ENCODE data around the gene TTC34. TPM values are rescaled to one million over a fixed set of nuclear protein-coding genes. Genes with fewer than 3 reads are reported as not detected.

Gene TTC34
- total and polyA plus RNA-seq, 10 of the 15 experiments (the other 5 are each of a cell fraction or from before 2014, with no cell fraction given), result 0.03 to 0.49 (median 0.05) TPM; not detected in 2

DNA sequence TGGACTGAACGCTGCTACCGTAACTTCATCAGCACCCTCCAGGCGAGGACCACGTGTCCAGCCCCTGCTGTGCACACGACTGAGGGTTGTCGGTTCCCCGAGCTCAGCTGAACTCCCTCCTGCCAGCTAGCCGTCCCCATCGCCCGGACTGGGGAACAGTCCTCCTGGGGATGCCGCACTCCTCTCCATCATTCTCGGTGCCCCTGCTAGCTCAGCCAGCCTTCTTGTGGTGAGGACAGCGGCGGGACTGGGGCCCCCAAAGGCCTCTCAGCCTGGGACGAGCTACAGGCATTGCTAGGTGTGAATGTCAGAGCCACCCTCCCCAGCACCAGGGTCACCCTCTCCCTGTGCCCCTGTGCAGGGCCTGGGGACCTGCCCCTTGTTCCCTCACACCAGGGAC is 8.8 kb upstream of the TTC34 start:
- H3K36me3 ChIP-seq (ENCODE audit: control insufficient read depth in 2 of 2, insufficient read depth in 2 of 2, low read length in 1 of 2), result no peaks in the 10 kb centered on the region
- CTCF ChIA-PET, result no interaction called here
- H3K4me1 ChIP-seq (ENCODE audit: control insufficient read depth, insufficient read depth, low read length), result no peaks in the 10 kb centered on the region
- H3K9ac ChIP-seq (ENCODE audit: control insufficient read depth, insufficient read depth, low read length), result no peak overlapping the region
- no peak overlapping the region for H3K4me2 ChIP-seq (ENCODE audit: control insufficient read depth, insufficient read depth)
- RAD21 ChIA-PET (ENCODE audit: unreplicated experiment), result no interaction called here
- no peak for FAIRE-seq
- SMC1A ChIA-PET (ENCODE audit: uncharacterized antibody, unreplicated experiment), result no interaction called here
- H3K9me3 ChIP-seq (replicated peaks; ENCODE audit: control insufficient read depth, insufficient read depth, low read length), result no peaks in the 10 kb centered on the region; the same call in 2 of the 3 replicates
- ATAC-seq, result no peak
- no peaks in the 10 kb centered on the region for H3K27me3 ChIP-seq (replicated peaks in 1 of 2; ENCODE audit: control insufficient read depth in 2 of 2, insufficient read depth in 2 of 2, low read length in 1 of 2)
- no peak for DNase-seq (ENCODE audit: low read depth, low spot score)
- TF ChIP-seq ZSCAN29 (IDR thresholded peaks at IDR 0.05), result no peak
- no peak for TF ChIP-seq NFYB (IDR thresholded peaks at IDR 0.05; ENCODE audit: insufficient read depth, low read depth, low read length)
- TF ChIP-seq EP300 (IDR thresholded peaks at IDR 0.05; ENCODE audit: borderline replicate concordance in 1 of 2, control insufficient read depth in 1 of 2, low read depth in 2 of 2, low read length in 2 of 2), result no peak
- TF ChIP-seq MTA2 (IDR thresholded peaks at IDR 0.05; ENCODE audit: low read depth), result no peak
- no peak for TF ChIP-seq MXI1 (IDR thresholded peaks at IDR 0.05; ENCODE audit: low read depth, low read length)
- no peak for TF ChIP-seq SMC3 (IDR thresholded peaks at IDR 0.05; ENCODE audit: borderline replicate concordance, low read length)
- TF ChIP-seq SUPT20H (IDR thresholded peaks at IDR 0.05; ENCODE audit: borderline replicate concordance, control insufficient read depth, low read depth, low read length), result no peak
- no peak for TF ChIP-seq MYC (IDR thresholded peaks at IDR 0.05; ENCODE audit: insufficient read depth, insufficient read length, insufficient replicate concordance, low read length, severe bottlenecking)
- TF ChIP-seq, protein P1, sequence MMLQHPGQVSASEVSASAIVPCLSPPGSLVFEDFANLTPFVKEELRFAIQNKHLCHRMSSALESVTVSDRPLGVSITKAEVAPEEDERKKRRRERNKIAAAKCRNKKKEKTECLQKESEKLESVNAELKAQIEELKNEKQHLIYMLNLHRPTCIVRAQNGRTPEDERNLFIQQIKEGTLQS (IDR thresholded peaks at IDR 0.05; ENCODE audit: borderline replicate concordance, extremely low read depth, low read depth, low read length), result no peak
- TF ChIP-seq, protein P2, sequence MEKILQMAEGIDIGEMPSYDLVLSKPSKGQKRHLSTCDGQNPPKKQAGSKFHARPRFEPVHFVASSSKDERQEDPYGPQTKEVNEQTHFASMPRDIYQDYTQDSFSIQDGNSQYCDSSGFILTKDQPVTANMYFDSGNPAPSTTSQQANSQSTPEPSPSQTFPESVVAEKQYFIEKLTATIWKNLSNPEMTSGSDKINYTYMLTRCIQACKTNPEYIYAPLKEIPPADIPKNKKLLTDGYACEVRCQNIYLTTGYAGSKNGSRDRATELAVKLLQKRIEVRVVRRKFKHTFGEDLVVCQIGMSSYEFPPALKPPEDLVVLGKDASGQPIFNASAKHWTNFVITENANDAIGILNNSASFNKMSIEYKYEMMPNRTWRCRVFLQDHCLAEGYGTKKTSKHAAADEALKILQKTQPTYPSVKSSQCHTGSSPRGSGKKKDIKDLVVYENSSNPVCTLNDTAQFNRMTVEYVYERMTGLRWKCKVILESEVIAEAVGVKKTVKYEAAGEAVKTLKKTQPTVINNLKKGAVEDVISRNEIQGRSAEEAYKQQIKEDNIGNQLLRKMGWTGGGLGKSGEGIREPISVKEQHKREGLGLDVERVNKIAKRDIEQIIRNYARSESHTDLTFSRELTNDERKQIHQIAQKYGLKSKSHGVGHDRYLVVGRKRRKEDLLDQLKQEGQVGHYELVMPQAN (conservative IDR thresholded peaks at IDR 0.05), result no peak
- TF ChIP-seq KAT2A (conservative IDR thresholded peaks at IDR 0.05; ENCODE audit: control insufficient read depth, low read depth, low read length), result no peak
- no peak for TF ChIP-seq SKIL (IDR thresholded peaks at IDR 0.05; ENCODE audit: low read depth, poor library complexity, severe bottlenecking)
- TF ChIP-seq POLR2AphosphoS2 (IDR thresholded peaks at IDR 0.05; ENCODE audit: low read depth, low read length), result no peak
- no peak for TF ChIP-seq SUZ12 (IDR thresholded peaks at IDR 0.05; ENCODE audit: unreplicated experiment)
- no peak for TF ChIP-seq BACH1 (IDR thresholded peaks at IDR 0.05; ENCODE audit: borderline replicate concordance)
- TF ChIP-seq, protein P3, sequence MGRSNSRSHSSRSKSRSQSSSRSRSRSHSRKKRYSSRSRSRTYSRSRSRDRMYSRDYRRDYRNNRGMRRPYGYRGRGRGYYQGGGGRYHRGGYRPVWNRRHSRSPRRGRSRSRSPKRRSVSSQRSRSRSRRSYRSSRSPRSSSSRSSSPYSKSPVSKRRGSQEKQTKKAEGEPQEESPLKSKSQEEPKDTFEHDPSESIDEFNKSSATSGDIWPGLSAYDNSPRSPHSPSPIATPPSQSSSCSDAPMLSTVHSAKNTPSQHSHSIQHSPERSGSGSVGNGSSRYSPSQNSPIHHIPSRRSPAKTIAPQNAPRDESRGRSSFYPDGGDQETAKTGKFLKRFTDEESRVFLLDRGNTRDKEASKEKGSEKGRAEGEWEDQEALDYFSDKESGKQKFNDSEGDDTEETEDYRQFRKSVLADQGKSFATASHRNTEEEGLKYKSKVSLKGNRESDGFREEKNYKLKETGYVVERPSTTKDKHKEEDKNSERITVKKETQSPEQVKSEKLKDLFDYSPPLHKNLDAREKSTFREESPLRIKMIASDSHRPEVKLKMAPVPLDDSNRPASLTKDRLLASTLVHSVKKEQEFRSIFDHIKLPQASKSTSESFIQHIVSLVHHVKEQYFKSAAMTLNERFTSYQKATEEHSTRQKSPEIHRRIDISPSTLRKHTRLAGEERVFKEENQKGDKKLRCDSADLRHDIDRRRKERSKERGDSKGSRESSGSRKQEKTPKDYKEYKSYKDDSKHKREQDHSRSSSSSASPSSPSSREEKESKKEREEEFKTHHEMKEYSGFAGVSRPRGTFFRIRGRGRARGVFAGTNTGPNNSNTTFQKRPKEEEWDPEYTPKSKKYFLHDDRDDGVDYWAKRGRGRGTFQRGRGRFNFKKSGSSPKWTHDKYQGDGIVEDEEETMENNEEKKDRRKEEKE (IDR thresholded peaks at IDR 0.05), result no peak
- BruUV-seq (replicated peaks), result no TSS peak
- in situ Hi-C loops (cut with MboI), result loop anchor here (25.0 kb wide), 1 partner anchor 123 kb away; no protein-coding TSS in a partner anchor
- WGBS (ENCODE audit: insufficient coverage, insufficient replicate concordance, low lambda C conversion rate, missing lambda C conversion rate), result 47% methylated on average over 10 of the region's 15 CpGs
- no peak overlapping the region for H3K4me3 ChIP-seq
- no peak overlapping the region for H2AFZ ChIP-seq (ENCODE audit: control insufficient read depth, low read depth, low read length)
- no peaks in the 10 kb centered on the region for H4K20me1 ChIP-seq (ENCODE audit: control insufficient read depth, insufficient read depth)
- POLR2A ChIA-PET, result no interaction called here
- no peaks in the 10 kb centered on the region for H3K79me2 ChIP-seq (ENCODE audit: control insufficient read depth, insufficient read depth, low read length)
- H3K27ac ChIP-seq (ENCODE audit: control insufficient read depth, insufficient read depth), result no peak overlapping the region
- intact Hi-C loops (cut with micrococcal nuclease; ENCODE audit: unreplicated experiment), result no loop called here

Data from GM12878 (cell line).